A549 treated with AZD9567 at 1 μM for 4 hours (cell line): ENCODE results near the gene ROBO1. TPM values are rescaled to one million over a fixed set of nuclear protein-coding genes. Genes with fewer than 3 reads are reported as not detected.

ENCODE experiments used
- total RNA-seq: library from RNA; stranded (reverse); fragments of 200-300 nt; extraction: Qiagen RNA extraction; gene quantifications from 5 replicates; pipeline ENCODE4 v1.2.3, GENCODE V29; 2022; ENCODE audit not compliant: insufficient read depth

ROBO1 gene
- total RNA-seq: 11.5 to 21.3 TPM (median 14.7 TPM) in 5 replicates

DNA sequence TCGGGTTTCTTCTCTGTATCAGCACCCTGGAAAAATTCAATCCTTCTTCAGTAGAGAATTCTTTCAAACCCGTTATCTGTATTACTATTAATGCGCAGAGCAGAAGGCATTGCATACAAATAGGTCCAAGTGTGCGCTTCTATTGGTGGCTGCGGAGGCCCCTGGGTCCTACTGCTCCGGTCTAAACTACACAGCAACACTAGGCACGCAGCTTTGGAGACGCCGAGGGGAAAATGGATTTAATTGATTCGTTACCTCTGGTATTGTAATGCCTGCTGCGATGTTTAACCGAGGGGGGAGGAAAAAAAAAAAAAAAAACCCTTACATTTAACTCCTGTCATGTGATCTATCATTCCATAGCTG lies at the start of gene ROBO1:
TSS of gene ROBO1 (minus strand) at position 94 of the 363 bp plus-strand sequence.

